ENCODE results near the gene NCAM1.

The NCAM1 gene

GRCh38 chr11:113082341-113082955, 121.2 kb downstream of the NCAM1 start:
- WGBS (ENCODE audit: insufficient coverage, insufficient read length): no CpG with 5 or more reads among the region's 12 CpGs
- Histone ChIP-seq H3K9me3 (ENCODE audit: control insufficient read depth, insufficient read depth, low read length) (no peaks in the 10 kb centered on the region), H3K27ac (ENCODE audit: low read length) (no peak overlapping the region), H3K4me1 (ENCODE audit: control insufficient read depth, insufficient read depth, low read length) (no peaks in the 10 kb centered on the region), H3K27me3 (ENCODE audit: control insufficient read depth, insufficient read depth, low read length) (no peaks in the 10 kb centered on the region; the same call in 1 of the 2 replicates), H3K4me3 (ENCODE audit: low read length) (no peak overlapping the region), H3K36me3 (ENCODE audit: control insufficient read depth, insufficient read depth, low read length) (no peaks in the 10 kb centered on the region)
- DNase-seq (ENCODE audit: low read depth, low spot score): no peak

DNA sequence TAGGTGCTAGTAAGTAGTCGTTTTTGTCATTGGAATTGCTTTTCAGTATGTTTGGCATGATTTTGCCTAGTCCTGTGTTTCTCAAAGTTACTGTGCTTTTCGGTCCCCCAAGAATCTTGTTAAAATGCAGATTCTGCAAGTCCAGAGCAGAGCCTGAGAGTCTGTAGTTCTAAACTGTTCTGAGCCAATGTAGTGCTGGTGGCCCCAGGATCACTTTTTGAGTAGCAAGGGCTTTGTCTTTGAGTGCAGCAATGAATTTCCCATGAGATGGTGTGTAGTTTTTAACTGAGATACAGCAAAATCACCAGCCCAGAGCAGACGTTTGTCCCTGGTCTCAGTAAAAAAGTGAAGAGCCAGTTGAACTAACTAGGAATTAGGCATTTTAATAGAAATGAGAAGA, 122.4 kb downstream of the NCAM1 start:
- H3K4me3 ChIP-seq (ENCODE audit: low read length): no peak overlapping the region
- DNase-seq (ENCODE audit: low read depth, low spot score): no peak
- H3K27ac ChIP-seq (ENCODE audit: low read length): no peak overlapping the region
- H3K27me3 ChIP-seq (ENCODE audit: control insufficient read depth, insufficient read depth, low read length): no peaks in the 10 kb centered on the region; the same call in 1 of the 2 replicates
- H3K36me3 ChIP-seq (ENCODE audit: control insufficient read depth, insufficient read depth, low read length): no peaks in the 10 kb centered on the region
- no CpG with 5 or more reads among the region's 3 CpGs for WGBS (ENCODE audit: insufficient coverage, insufficient read length)
- no peaks in the 10 kb centered on the region; the same call in 1 of the 2 replicates for H3K4me1 ChIP-seq (ENCODE audit: control insufficient read depth, insufficient read depth, low read length)
- H3K9me3 ChIP-seq (ENCODE audit: control insufficient read depth, insufficient read depth, low read length): no peaks in the 10 kb centered on the region

- WGBS (ENCODE audit: insufficient coverage, insufficient read length): no CpG with 5 or more reads among the region's 4 CpGs
- no peaks in the 10 kb centered on the region; the same call in 1 of the 2 replicates for H3K27me3 ChIP-seq (ENCODE audit: control insufficient read depth, insufficient read depth, low read length)
- H3K27ac ChIP-seq (ENCODE audit: low read length): no peak overlapping the region
- H3K36me3 ChIP-seq (ENCODE audit: control insufficient read depth, insufficient read depth, low read length): no peaks in the 10 kb centered on the region
- no peak for DNase-seq (ENCODE audit: low read depth, low spot score)
- no peak overlapping the region for H3K4me3 ChIP-seq (ENCODE audit: low read length)
- no peaks in the 10 kb centered on the region; the same call in 1 of the 2 replicates for H3K4me1 ChIP-seq (ENCODE audit: control insufficient read depth, insufficient read depth, low read length)
- no peaks in the 10 kb centered on the region for H3K9me3 ChIP-seq (ENCODE audit: control insufficient read depth, insufficient read depth, low read length)
Observed at GRCh38 chr11:113084297-113084696, 123.1 kb downstream of the NCAM1 start.

DNA sequence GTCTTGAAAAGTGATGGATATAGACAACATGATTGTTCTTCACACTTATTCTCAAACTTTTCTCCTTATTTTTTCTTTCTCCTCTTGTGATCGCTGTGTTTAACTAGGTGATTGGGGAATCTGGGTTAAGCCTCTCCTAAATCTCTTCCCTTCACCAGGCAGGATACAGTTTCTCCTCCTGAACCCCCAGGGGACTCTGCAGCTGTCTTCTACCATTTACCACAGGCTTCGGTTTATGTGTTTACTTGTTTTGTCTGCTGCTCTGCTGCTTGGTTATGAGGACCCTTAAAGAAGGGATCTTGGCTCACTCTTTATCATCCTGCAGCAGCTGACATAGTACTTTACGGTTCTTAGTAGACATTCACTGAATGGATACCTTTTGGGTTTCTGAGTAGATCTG, 124.2 kb downstream of the NCAM1 start:
- no peak for DNase-seq (ENCODE audit: low read depth, low spot score)
- WGBS (ENCODE audit: insufficient coverage, insufficient read length): no CpG with 5 or more reads among the region's 3 CpGs
- H3K9me3 ChIP-seq (ENCODE audit: control insufficient read depth, insufficient read depth, low read length): no peaks in the 10 kb centered on the region

DNA sequence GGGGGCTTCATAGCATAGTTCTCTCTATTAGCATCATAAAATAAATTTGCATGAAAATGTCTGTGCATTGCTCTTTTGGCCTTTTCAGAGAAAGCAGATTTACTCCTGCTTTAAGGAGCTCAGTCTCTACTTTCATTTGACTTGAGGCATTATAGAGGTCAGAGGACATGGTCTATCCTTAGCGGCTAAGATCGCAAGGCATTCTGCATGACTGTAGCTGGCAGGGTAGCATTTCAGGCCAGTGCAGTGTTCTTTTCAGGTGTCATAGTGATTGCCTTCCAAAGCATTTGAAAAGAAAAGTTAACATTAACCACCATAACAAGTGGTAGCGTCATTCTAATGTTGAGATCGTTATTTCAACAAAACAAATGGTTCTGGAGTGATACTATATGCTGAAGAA, 126.5 kb downstream of the NCAM1 start:
- no peaks in the 10 kb centered on the region for H3K36me3 ChIP-seq (ENCODE audit: control insufficient read depth, insufficient read depth, low read length)
- no peak overlapping the region for H3K4me3 ChIP-seq (ENCODE audit: low read length)
- no CpG with 5 or more reads among the region's 4 CpGs for WGBS (ENCODE audit: insufficient coverage, insufficient read length)
- H3K27me3 ChIP-seq (ENCODE audit: control insufficient read depth, insufficient read depth, low read length): no peaks in the 10 kb centered on the region; the same call in 1 of the 2 replicates
- no peak overlapping the region for H3K27ac ChIP-seq (ENCODE audit: low read length)
- DNase-seq (ENCODE audit: low read depth, low spot score): no peak
- H3K4me1 ChIP-seq (ENCODE audit: control insufficient read depth, insufficient read depth, low read length): no peaks in the 10 kb centered on the region; the same call in 1 of the 2 replicates
- H3K9me3 ChIP-seq (ENCODE audit: control insufficient read depth, insufficient read depth, low read length): no peaks in the 10 kb centered on the region

More for the DNA sequence above, 124.2 kb downstream of the NCAM1 start:
- Histone ChIP-seq H3K4me1 (ENCODE audit: control insufficient read depth, insufficient read depth, low read length) (no peaks in the 10 kb centered on the region; the same call in 1 of the 2 replicates), H3K27ac (ENCODE audit: low read length) (no peak overlapping the region), H3K36me3 (ENCODE audit: control insufficient read depth, insufficient read depth, low read length) (no peaks in the 10 kb centered on the region), H3K4me3 (ENCODE audit: low read length) (no peak overlapping the region), H3K27me3 (ENCODE audit: control insufficient read depth, insufficient read depth, low read length) (no peaks in the 10 kb centered on the region; the same call in 1 of the 2 replicates)

- no peak overlapping the region for H3K27ac ChIP-seq (ENCODE audit: low read length)
- no peak for DNase-seq (ENCODE audit: low read depth, low spot score)
- no CpG with 5 or more reads among the region's 4 CpGs for whole genome bisulfite sequencing (ENCODE audit: insufficient coverage, insufficient read length)
- no peaks in the 10 kb centered on the region; the same call in 1 of the 2 replicates for H3K27me3 ChIP-seq (ENCODE audit: control insufficient read depth, insufficient read depth, low read length)
- H3K4me3 ChIP-seq (ENCODE audit: low read length): no peak overlapping the region
- no peaks in the 10 kb centered on the region for H3K9me3 ChIP-seq (ENCODE audit: control insufficient read depth, insufficient read depth, low read length)
- H3K4me1 ChIP-seq (ENCODE audit: control insufficient read depth, insufficient read depth, low read length): no peaks in the 10 kb centered on the region; the same call in 1 of the 2 replicates
- no peaks in the 10 kb centered on the region for H3K36me3 ChIP-seq (ENCODE audit: control insufficient read depth, insufficient read depth, low read length)
Observed at GRCh38 chr11:113090716-113091480, 129.7 kb downstream of the NCAM1 start.

DNA sequence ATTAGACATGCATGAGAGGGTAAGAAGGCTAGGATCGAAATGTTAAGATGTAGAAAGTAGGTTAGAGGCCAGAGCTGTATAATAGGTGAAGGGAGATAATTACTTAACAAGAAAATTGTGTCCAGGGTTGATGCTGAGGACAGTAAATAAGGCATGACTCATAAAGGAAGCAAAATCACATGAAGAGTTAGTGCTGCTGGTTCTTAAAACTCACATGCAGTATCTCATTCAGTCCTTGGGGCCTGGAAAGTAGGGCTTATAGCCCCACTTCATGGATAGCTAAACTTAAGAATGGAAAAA, 130.2 kb downstream of the NCAM1 start:
- Histone ChIP-seq H3K9me3 (ENCODE audit: control insufficient read depth, insufficient read depth, low read length) (no peaks in the 10 kb centered on the region), H3K27me3 (ENCODE audit: control insufficient read depth, insufficient read depth, low read length) (no peaks in the 10 kb centered on the region; the same call in 1 of the 2 replicates), H3K4me1 (ENCODE audit: control insufficient read depth, insufficient read depth, low read length) (no peaks in the 10 kb centered on the region; the same call in 1 of the 2 replicates), H3K36me3 (ENCODE audit: control insufficient read depth, insufficient read depth, low read length) (no peaks in the 10 kb centered on the region), H3K27ac (ENCODE audit: low read length) (no peak overlapping the region), H3K4me3 (ENCODE audit: low read length) (no peak overlapping the region)
- no peak for DNase-seq (ENCODE audit: low read depth, low spot score)
- 100% methylated on average over 1 of the region's 1 CpG for WGBS (ENCODE audit: insufficient coverage, insufficient read length)

- no peaks in the 10 kb centered on the region for H3K36me3 ChIP-seq (ENCODE audit: control insufficient read depth, insufficient read depth, low read length)
Observed at GRCh38 chr11:113096648-113097047, 135.4 kb downstream of the NCAM1 start.

GRCh38 chr11:113103932-113104690, 142.9 kb downstream of the NCAM1 start:
- no peaks in the 10 kb centered on the region for H3K36me3 ChIP-seq (ENCODE audit: control insufficient read depth, insufficient read depth, low read length)
- no peaks in the 10 kb centered on the region for H3K27me3 ChIP-seq (ENCODE audit: control insufficient read depth, insufficient read depth, low read length)
- no peak overlapping the region for H3K27ac ChIP-seq (ENCODE audit: low read length)
- no peaks in the 10 kb centered on the region for H3K9me3 ChIP-seq (ENCODE audit: control insufficient read depth, insufficient read depth, low read length)
- no peak for DNase-seq (ENCODE audit: low read depth, low spot score)
- no peak overlapping the region for H3K4me3 ChIP-seq (ENCODE audit: low read length)
- no peaks in the 10 kb centered on the region; the same call in 1 of the 2 replicates for H3K4me1 ChIP-seq (ENCODE audit: control insufficient read depth, insufficient read depth, low read length)
- no CpG with 5 or more reads among the region's 9 CpGs for WGBS (ENCODE audit: insufficient coverage, insufficient read length)

More at GRCh38 chr11:113096648-113097047, 135.4 kb downstream of the NCAM1 start:
- H3K9me3 ChIP-seq (ENCODE audit: control insufficient read depth, insufficient read depth, low read length): no peaks in the 10 kb centered on the region
- WGBS (ENCODE audit: insufficient coverage, insufficient read length): no CpG with 5 or more reads among the region's 1 CpG
- H3K4me3 ChIP-seq (ENCODE audit: low read length): no peak overlapping the region
- H3K27me3 ChIP-seq (ENCODE audit: control insufficient read depth, insufficient read depth, low read length): no peaks in the 10 kb centered on the region
- H3K4me1 ChIP-seq (ENCODE audit: control insufficient read depth, insufficient read depth, low read length): no peaks in the 10 kb centered on the region
- H3K27ac ChIP-seq (ENCODE audit: low read length): no peak overlapping the region
- no peak for DNase-seq (ENCODE audit: low read depth, low spot score)

DNA sequence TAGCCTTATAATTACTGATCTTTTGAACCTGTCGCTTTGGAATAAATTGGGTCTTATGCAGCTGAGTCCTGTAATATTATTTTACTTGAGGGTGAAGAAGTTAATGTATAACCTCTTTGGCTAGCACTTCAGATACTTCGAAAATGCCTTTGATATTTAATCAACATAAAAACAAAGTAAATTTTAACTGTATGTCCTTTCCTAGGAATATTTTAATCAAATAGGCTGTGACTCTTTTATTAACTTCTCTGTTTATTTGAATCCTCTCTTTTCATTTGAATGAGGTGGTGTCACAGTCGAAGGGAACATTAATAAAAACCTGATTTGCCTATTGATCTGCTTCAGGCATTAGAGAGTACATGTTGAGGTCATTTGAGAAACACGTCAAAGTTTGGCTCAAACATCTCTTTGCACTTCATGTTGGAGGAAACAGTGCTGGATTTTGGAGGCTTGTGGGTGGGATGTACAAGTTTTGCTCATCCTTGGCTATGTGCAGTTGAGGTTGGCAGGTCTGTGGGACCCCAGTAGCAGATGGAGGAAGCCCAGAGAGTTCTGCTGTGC, 143.6 kb downstream of the NCAM1 start:
- no peaks in the 10 kb centered on the region; the same call in 1 of the 2 replicates for H3K4me1 ChIP-seq (ENCODE audit: control insufficient read depth, insufficient read depth, low read length)
- DNase-seq (ENCODE audit: low read depth, low spot score): no peak
- no peaks in the 10 kb centered on the region for H3K9me3 ChIP-seq (ENCODE audit: control insufficient read depth, insufficient read depth, low read length)
- H3K36me3 ChIP-seq (ENCODE audit: control insufficient read depth, insufficient read depth, low read length): no peaks in the 10 kb centered on the region
- no CpG with 5 or more reads among the region's 4 CpGs for WGBS (ENCODE audit: insufficient coverage, insufficient read length)
- no peak overlapping the region for H3K4me3 ChIP-seq (ENCODE audit: low read length)
- no peak overlapping the region for H3K27ac ChIP-seq (ENCODE audit: low read length)
- H3K27me3 ChIP-seq (ENCODE audit: control insufficient read depth, insufficient read depth, low read length): no peaks in the 10 kb centered on the region

Measured in iPS DF 6.9 (cell line).